HEK293 (cell line): ENCODE measurements around the gene PDGFD.

ENCODE experiments used
- CTCF ChIA-PET: fragments of 350-600 bp; formaldehyde crosslinking; extraction: SDS; loops from one replicate; lab custom pipeline; 2021; ENCODE audit warnings: antibody characterized with exemption; lab: Yijun Ruan, JAX
- POLR2A ChIA-PET: fragments of 300-600 bp; formaldehyde crosslinking; extraction: SDS; loops from one replicate; lab custom pipeline; 2020; ENCODE audit warnings: antibody characterized with exemption, inconsistent platforms; lab: Yijun Ruan, JAX
- H3K27ac ChIP-seq: fragments of 200-500 bp; sonication (Bioruptor generic); 2 replicates; pipeline ENCODE4 v1.5.1; 2014; ENCODE audit warnings: low read depth, low read length, control low read depth, inconsistent platforms; ENCODE audit errors: extremely low read depth
- H3K36me3 ChIP-seq, 2 experiments: fragments of 200-500 bp in 1 of 2; sonication (Bioruptor generic) in 1 of 2; 1 replicate in 1 of 2; 2 replicates in 1 of 2; pipeline ENCODE4 v1.5.1; 2014 to 2017; ENCODE audit warnings: inconsistent platforms in 2 of 2, low read length in 2 of 2; ENCODE audit not compliant: control insufficient read depth in 2 of 2, insufficient read depth in 1 of 2
- H3K4me1 ChIP-seq: fragments of 200-500 bp; sonication (Bioruptor generic); 2 replicates; pipeline ENCODE4 v1.5.1; 2014; ENCODE audit warnings: mild to moderate bottlenecking, low read length, inconsistent platforms; ENCODE audit not compliant: control insufficient read depth, insufficient read depth
- H3K4me3 ChIP-seq: 2 replicates; pipeline ENCODE4 v1.5.1; 2011; ENCODE audit warnings: low read depth, mild to moderate bottlenecking, control low read depth, low read length, moderate library complexity
- H3K9me3 ChIP-seq: fragments of 200-500 bp; sonication (Bioruptor generic); 2 replicates; pipeline ENCODE4 v1.5.1; 2014; ENCODE audit warnings: low read depth, low read length, inconsistent platforms; ENCODE audit not compliant: control insufficient read depth, insufficient read depth
- BCL11A ChIP-seq: fragments of 450-650 bp; formaldehyde crosslinking; IDR thresholded peaks from 2 replicates; pipeline ENCODE4 v1.5.1; 2016; ENCODE audit warnings: low read depth, missing biosample characterization, missing genetic modification characterization
- GLIS1 ChIP-seq: fragments of 450-650 bp; formaldehyde crosslinking; IDR thresholded peaks from 2 replicates; pipeline ENCODE4 v1.5.1; 2016; ENCODE audit warnings: missing biosample characterization, missing genetic modification characterization
- OVOL3 ChIP-seq: fragments of 450-650 bp; formaldehyde crosslinking; IDR thresholded peaks from 2 replicates; pipeline ENCODE4 v1.5.1; 2016; ENCODE audit warnings: missing biosample characterization, missing genetic modification characterization
- PRDM2 ChIP-seq: fragments of 450-650 bp; formaldehyde crosslinking; IDR thresholded peaks from 2 replicates; pipeline ENCODE4 v1.5.1; 2016; ENCODE audit warnings: missing biosample characterization, missing genetic modification characterization, borderline replicate concordance
- YY2 ChIP-seq: fragments of 450-650 bp; formaldehyde crosslinking; IDR thresholded peaks from 2 replicates; pipeline ENCODE4 v1.5.1; 2016; ENCODE audit warnings: missing biosample characterization, missing genetic modification characterization
- ZBTB11 ChIP-seq: fragments of 450-650 bp; formaldehyde crosslinking; conservative IDR thresholded peaks from 2 replicates; pipeline ENCODE4 v1.5.1; 2016; ENCODE audit warnings: low read depth, missing biosample characterization, missing genetic modification characterization
- ZFP69B ChIP-seq: fragments of 450-650 bp; formaldehyde crosslinking; IDR thresholded peaks from 2 replicates; pipeline ENCODE4 v1.5.1; 2016; ENCODE audit warnings: missing biosample characterization, missing genetic modification characterization
- ZNF140 ChIP-seq: fragments of 450-650 bp; formaldehyde crosslinking; IDR thresholded peaks from 2 replicates; pipeline ENCODE4 v1.5.1; 2016; ENCODE audit warnings: missing biosample characterization, missing genetic modification characterization
- ZNF174 ChIP-seq: fragments of 450-650 bp; formaldehyde crosslinking; IDR thresholded peaks from 2 replicates; pipeline ENCODE4 v1.5.0; 2017; ENCODE audit warnings: missing biosample characterization, mild to moderate bottlenecking, missing genetic modification characterization
- ZNF280C ChIP-seq: fragments of 450-650 bp; formaldehyde crosslinking; IDR thresholded peaks from 2 replicates; pipeline ENCODE4 v1.5.1; 2016; ENCODE audit warnings: missing biosample characterization, missing genetic modification characterization
- ZNF394 ChIP-seq: fragments of 450-650 bp; formaldehyde crosslinking; IDR thresholded peaks from 2 replicates; pipeline ENCODE4 v1.5.1; 2016; ENCODE audit warnings: missing biosample characterization, missing genetic modification characterization, mild to moderate bottlenecking, moderate library complexity, borderline replicate concordance
- ZNF555 ChIP-seq: fragments of 450-650 bp; formaldehyde crosslinking; conservative IDR thresholded peaks from 2 replicates; pipeline ENCODE4 v1.5.1; 2017; ENCODE audit warnings: missing biosample characterization, mild to moderate bottlenecking, missing genetic modification characterization, inconsistent platforms
- ZNF623 ChIP-seq: fragments of 450-650 bp; formaldehyde crosslinking; IDR thresholded peaks from 2 replicates; pipeline ENCODE4 v1.5.1; 2016; ENCODE audit warnings: missing biosample characterization, missing genetic modification characterization
- ZNF626 ChIP-seq: fragments of 450-650 bp; sonication (Bioruptor Pico); formaldehyde crosslinking; IDR thresholded peaks from 2 replicates; pipeline ENCODE4 v1.5.1; 2018; ENCODE audit warnings: missing biosample characterization, missing genetic modification characterization, inconsistent platforms
- ZNF639 ChIP-seq: fragments of 450-650 bp; formaldehyde crosslinking; IDR thresholded peaks from 2 replicates; pipeline ENCODE4 v1.5.1; 2016; ENCODE audit warnings: missing biosample characterization, missing genetic modification characterization
- ZNF76 ChIP-seq: fragments of 450-650 bp; formaldehyde crosslinking; IDR thresholded peaks from 2 replicates; pipeline ENCODE4; 2016; ENCODE audit warnings: low read depth, missing biosample characterization, missing genetic modification characterization, borderline replicate concordance
- ZNF768 ChIP-seq: fragments of 450-650 bp; formaldehyde crosslinking; IDR thresholded peaks from 2 replicates; pipeline ENCODE4 v1.5.1; 2018; ENCODE audit warnings: missing biosample characterization, mild to moderate bottlenecking, missing genetic modification characterization

Gene PDGFD

GRCh38 chr11:104064034-104064630 is 99.8 kb downstream of the PDGFD start:
- ChIA-PET CTCF (no interaction called here), POLR2A (no interaction called here)
- no peak overlapping the region for H3K27ac ChIP-seq

GRCh38 chr11:104061853-104062521 is 102.0 kb downstream of the PDGFD start:
- ChIA-PET CTCF (interaction anchor here (0.6 kb wide), 1 partner anchor 675 kb away, joined by 3 read pairs; no protein-coding TSS in a partner anchor), POLR2A (no interaction called here)
- H3K4me1 ChIP-seq, result no peaks in the 10 kb centered on the region
- no peak overlapping the region for H3K4me3 ChIP-seq
- no peak overlapping the region for H3K27ac ChIP-seq
- no peak for TF ChIP-seq ZNF768
- H3K9me3 ChIP-seq, result no peaks in the 10 kb centered on the region
- no peaks in the 10 kb centered on the region for H3K36me3 ChIP-seq

More at GRCh38 chr11:104064034-104064630, 99.8 kb downstream of the PDGFD start:
- TF ChIP-seq ZNF140 (tag by site-specific recombination) (no peak), ZNF623 (tag by site-specific recombination) (no peak), ZNF394 (tag by site-specific recombination) (no peak), ZFP69B (tag by site-specific recombination) (no peak), ZNF280C (tag by site-specific recombination) (no peak), ZNF639 (tag by site-specific recombination) (no peak)
- no peaks in the 10 kb centered on the region for H3K36me3 ChIP-seq
- H3K4me1 ChIP-seq, result no peaks in the 10 kb centered on the region
- H3K4me3 ChIP-seq, result no peak overlapping the region
- H3K9me3 ChIP-seq, result no peaks in the 10 kb centered on the region

- Histone ChIP-seq H3K27ac (no peak overlapping the region), H3K4me3 (no peak overlapping the region), H3K9me3 (no peaks in the 10 kb centered on the region), H3K36me3 (no peaks in the 10 kb centered on the region), H3K4me1 (no peaks in the 10 kb centered on the region)
- POLR2A ChIA-PET, result interaction anchor here (0.6 kb wide), 1 partner anchor 88 kb away, joined by 3 read pairs; no protein-coding TSS in a partner anchor
- CTCF ChIA-PET, result no interaction called here
- no peak for TF ChIP-seq BCL11A (tag by site-specific recombination)
- no peak for TF ChIP-seq ZNF76 (tag by site-specific recombination)
- TF ChIP-seq ZNF555 (tag by site-specific recombination), result no peak
- TF ChIP-seq ZBTB11, result no peak
- TF ChIP-seq GLIS1 (tag by site-specific recombination), result no peak
- no peak for TF ChIP-seq PRDM2 (tag by site-specific recombination)
- no peak for TF ChIP-seq ZNF174 (tag by site-specific recombination)
- TF ChIP-seq YY2 (tag by site-specific recombination), result no peak
- TF ChIP-seq OVOL3 (tag by site-specific recombination), result no peak
- no peak for TF ChIP-seq ZNF626 (tag by site-specific recombination)
These were observed 103.1 kb downstream of the PDGFD start for GRCh38 chr11:104060820-104061219.
